GM12878 (cell line): ENCODE results near the gene TEKT3. TPM values are rescaled to one million over a fixed set of nuclear protein-coding genes. Genes with fewer than 3 reads are reported as not detected.

ENCODE experiments used
- ATAC-seq: fragments of 200-7000 bp; cut with Tn5 transposase; 3 replicates; pipeline ENCODE4 v1.9.1; 2020; ENCODE audit warnings: mild to moderate bottlenecking, moderate library complexity
- BruUV-seq: library from RNA; stranded (reverse); fragments of 400-500 nt; replicated peaks from 2 replicates; lab custom pipeline; 2021; lab: Mats Ljungman, UMichigan
- CTCF ChIA-PET: fragments of 300-600 bp; sonication (Branson Sonifier 250); formaldehyde crosslinking; extraction: SDS; loops from one replicate; lab custom pipeline; 2021; ENCODE audit warnings: inconsistent platforms; lab: Yijun Ruan, JAX
- POLR2A ChIA-PET: fragments of 350-600 bp; formaldehyde crosslinking; extraction: SDS; loops from one replicate; lab custom pipeline; 2021; ENCODE audit warnings: inconsistent platforms; lab: Charles Lee
- RAD21 ChIA-PET: fragments of 300-600 bp; sonication (Branson Sonifier 250); formaldehyde crosslinking; loops from one replicate; lab custom pipeline; 2023; ENCODE audit warnings: antibody characterized with exemption; ENCODE audit not compliant: unreplicated experiment; lab: Charles Lee
- SMC1A ChIA-PET: fragments of 300-600 bp; sonication (Branson Sonifier 250); formaldehyde crosslinking; loops from one replicate; lab custom pipeline; 2023; ENCODE audit not compliant: unreplicated experiment, uncharacterized antibody; lab: Charles Lee
- DNase-seq: peaks from one replicate; pipeline ENCODE4 v3.0.0-alpha.2; 2011; ENCODE audit warnings: low read depth, low spot score
- FAIRE-seq: peaks from 3 replicates; lab custom pipeline; 2011; peaks lifted over from hg19 to GRCh38; lab: Jason Lieb, UNC
- H2AFZ ChIP-seq: 2 replicates; pipeline ENCODE4 v1.6.0; 2011; ENCODE audit warnings: low read depth, low read length, control low read depth; ENCODE audit not compliant: control insufficient read depth
- H3K27ac ChIP-seq: 2 replicates; pipeline ENCODE4 v1.5.1; 2011; ENCODE audit warnings: control low read depth; ENCODE audit not compliant: control insufficient read depth, insufficient read depth
- H3K27me3 ChIP-seq, 2 experiments: replicated peaks in 1 of 2; 2 replicates each; pipeline versions ENCODE4 v1.6.0 to v1.6.1; 2011; ENCODE audit warnings: low read length in 1 of 2; ENCODE audit not compliant: control insufficient read depth in 2 of 2, insufficient read depth in 2 of 2
- H3K36me3 ChIP-seq, 2 experiments: 2 replicates each; pipeline ENCODE4 v1.5.1; 2011; ENCODE audit warnings: low read length in 1 of 2; ENCODE audit not compliant: control insufficient read depth in 2 of 2, insufficient read depth in 2 of 2
- H3K4me1 ChIP-seq: 2 replicates; pipeline ENCODE4 v1.6.1; 2011; ENCODE audit warnings: mild to moderate bottlenecking, low read length, moderate library complexity, mixed read lengths; ENCODE audit not compliant: control insufficient read depth, insufficient read depth
- H3K4me2 ChIP-seq: 2 replicates; pipeline ENCODE4 v1.6.0; 2011; ENCODE audit warnings: control low read depth; ENCODE audit not compliant: control insufficient read depth, insufficient read depth
- H3K4me3 ChIP-seq: fragments of 200-600 bp; sonication (generic); 2 replicates; pipeline ENCODE4 v1.5.1; 2016
- H3K79me2 ChIP-seq: 2 replicates; pipeline ENCODE4 v1.6.0; 2011; ENCODE audit warnings: low read length; ENCODE audit not compliant: control insufficient read depth, insufficient read depth
- H3K9ac ChIP-seq: 2 replicates; pipeline ENCODE4 v1.8.0; 2011; ENCODE audit warnings: low read length, control low read depth, mixed read lengths; ENCODE audit not compliant: control insufficient read depth, insufficient read depth
- H3K9me3 ChIP-seq: replicated peaks from 3 replicates; pipeline ENCODE4 v1.5.1; 2011; ENCODE audit warnings: mild to moderate bottlenecking, low read length; ENCODE audit not compliant: control insufficient read depth, insufficient read depth
- H4K20me1 ChIP-seq: 2 replicates; pipeline ENCODE4 v1.6.0; 2011; ENCODE audit not compliant: control insufficient read depth, insufficient read depth
- BCL3 ChIP-seq: IDR thresholded peaks from 2 replicates; pipeline ENCODE4 v1.6.1; 2011; ENCODE audit warnings: borderline replicate concordance, low read depth, mild to moderate bottlenecking, moderate library complexity, low read length; ENCODE audit not compliant: insufficient read depth, poor library complexity, severe bottlenecking
- ELK1 ChIP-seq: IDR thresholded peaks from 2 replicates; pipeline ENCODE4 v1.6.1; 2012; ENCODE audit warnings: low read depth, low read length, improper control_type of control experiment
- IRF4 ChIP-seq: IDR thresholded peaks from 2 replicates; pipeline ENCODE4 v1.6.1; 2011; ENCODE audit warnings: low read depth, low read length
- KAT2A ChIP-seq: conservative IDR thresholded peaks from 2 replicates; pipeline ENCODE4 v1.6.1; 2011; ENCODE audit warnings: low read depth, low read length; ENCODE audit not compliant: control insufficient read depth
- MTA3 ChIP-seq: IDR thresholded peaks from 2 replicates; pipeline ENCODE4 v1.6.1; 2012; ENCODE audit warnings: low read length, inconsistent platforms, borderline replicate concordance
- NFYB ChIP-seq: IDR thresholded peaks from 2 replicates; pipeline ENCODE4 v1.6.1; 2011; ENCODE audit warnings: low read depth, mild to moderate bottlenecking, low read length, improper control_type of control experiment, moderate library complexity; ENCODE audit not compliant: insufficient read depth
- NKRF ChIP-seq: fragments of 450-650 bp; conservative IDR thresholded peaks from 2 replicates; pipeline ENCODE4 v1.6.1; 2017; ENCODE audit warnings: mild to moderate bottlenecking, moderate library complexity
- PML ChIP-seq: IDR thresholded peaks from 2 replicates; pipeline ENCODE4 v1.6.1; 2012; ENCODE audit warnings: low read length, inconsistent platforms
- POLR2A ChIP-seq: IDR thresholded peaks from 2 replicates; pipeline ENCODE4 v1.6.1; 2011; ENCODE audit warnings: low read depth, mild to moderate bottlenecking, low read length
- RFX5 ChIP-seq: IDR thresholded peaks from 2 replicates; pipeline ENCODE4 v1.6.1; 2011; ENCODE audit warnings: low read depth, low read length, improper control_type of control experiment
- SMC3 ChIP-seq: IDR thresholded peaks from 2 replicates; pipeline ENCODE4 v1.6.1; 2011; ENCODE audit warnings: low read length, improper control_type of control experiment, borderline replicate concordance
- WRNIP1 ChIP-seq: IDR thresholded peaks from 2 replicates; pipeline ENCODE4 v1.6.1; 2011; ENCODE audit warnings: low read depth, low read length, improper control_type of control experiment, borderline replicate concordance
- YY1 ChIP-seq: IDR thresholded peaks from 2 replicates; pipeline ENCODE4 v1.6.1; 2011; ENCODE audit warnings: low read depth, mild to moderate bottlenecking, low read length
- ZBED1 ChIP-seq: IDR thresholded peaks from 2 replicates; pipeline ENCODE4 v1.6.1; 2016; ENCODE audit warnings: borderline replicate concordance
- ZNF24 ChIP-seq: fragments of 450-650 bp; IDR thresholded peaks from 2 replicates; pipeline ENCODE4 v1.6.1; 2017; ENCODE audit warnings: antibody characterized with exemption, mild to moderate bottlenecking
- WGBS: methylation state at CpG from one replicate; pipeline ENCODE4 v1.1.6; 2016; ENCODE audit warnings: low lambda C conversion rate; ENCODE audit not compliant: insufficient replicate concordance, insufficient coverage; ENCODE audit errors: missing lambda C conversion rate; 5-methylcytosine and 5-hydroxymethylcytosine counted together
- in situ Hi-C: fragments of 300-500 bp; cut with MboI; formaldehyde crosslinking; loops from 9 replicates; pipeline ENCODE4 v1.14.3; 2018; ENCODE audit warnings: mixed read lengths
- intact Hi-C: fragments of 100-400 bp; cut with micrococcal nuclease; formaldehyde crosslinking; loops from one replicate; pipeline ENCODE4 v1.14.2; 2022; ENCODE audit not compliant: unreplicated experiment
- polyA plus RNA-seq, 11 experiments: library from polyadenylated mRNA; depleted of rRNA in 4 of 11; unstranded in 6 of 11; stranded (reverse) in 5 of 11; fragments of >200 nt; fragmentation: Nextera tagmentation in 4 of 11; fragmentation: Illumina TruSeq in 1 of 11; extraction: Ambion mirVana in 4 of 11; extraction: Trizol in 1 of 11; gene quantifications; 1 replicate in 1 of 11; 2 replicates in 10 of 11; pipeline versions ENCODE4 v1.2.1 to v1.2.3, GENCODE V29; 2011 to 2016; ENCODE audit warnings: inconsistent platforms in 2 of 11, missing spikeins in 2 of 11, low read depth in 1 of 11
- total RNA-seq, 4 experiments: library from RNA; depleted of rRNA in 3 of 4; stranded (reverse); fragments of >200 nt in 3 of 4; fragmentation: Illumina TruSeq in 1 of 4; extraction: Trizol in 1 of 4; gene quantifications; 2 replicates each; pipeline versions ENCODE4 v1.2.1 to v1.2.3, GENCODE V29; 2013 to 2021
- TF ChIP-seq, protein P1 (sequence below): fragments of 150-350 bp; IDR thresholded peaks from 2 replicates; pipeline ENCODE4 v1.6.1; 2014; ENCODE audit warnings: mild to moderate bottlenecking, low read depth, low read length
- TF ChIP-seq, protein P2 (sequence below): fragments of 450-650 bp; IDR thresholded peaks from 2 replicates; pipeline ENCODE4 v1.6.1; 2018; ENCODE audit warnings: borderline replicate concordance, mild to moderate bottlenecking; ENCODE audit not compliant: partially characterized antibody

Gene TEKT3
- total and polyA plus RNA-seq, 10 of the 15 experiments (the other 5 are each of a cell fraction or from before 2014, with no cell fraction given): 0.15 TPM; not detected in 9

DNA sequence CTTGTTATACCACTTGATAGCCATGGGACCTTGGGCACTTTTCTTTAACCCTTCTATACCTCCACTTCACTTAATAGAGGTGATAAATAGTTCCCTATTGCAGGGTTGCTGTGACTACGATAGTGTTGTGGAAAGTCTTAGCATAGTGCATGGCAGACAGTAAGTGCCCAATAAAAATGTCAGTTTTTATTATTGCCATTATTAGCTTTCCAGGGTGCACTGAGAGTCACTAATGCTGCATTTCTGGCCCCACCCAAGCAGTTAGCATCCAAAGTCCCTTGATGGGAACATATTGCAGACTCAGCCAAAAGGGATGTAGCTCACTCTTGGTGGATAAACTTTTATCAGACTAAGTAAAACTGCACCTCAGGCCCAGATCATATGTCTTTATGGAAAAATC is 41.5 kb upstream of the TEKT3 start (continued):
- TF ChIP-seq KAT2A (no peak), NKRF (no peak), PML (no peak), ZNF24 (no peak), SMC3 (no peak), WRNIP1 (no peak), YY1 (no peak)
- TF ChIP-seq, protein P1, sequence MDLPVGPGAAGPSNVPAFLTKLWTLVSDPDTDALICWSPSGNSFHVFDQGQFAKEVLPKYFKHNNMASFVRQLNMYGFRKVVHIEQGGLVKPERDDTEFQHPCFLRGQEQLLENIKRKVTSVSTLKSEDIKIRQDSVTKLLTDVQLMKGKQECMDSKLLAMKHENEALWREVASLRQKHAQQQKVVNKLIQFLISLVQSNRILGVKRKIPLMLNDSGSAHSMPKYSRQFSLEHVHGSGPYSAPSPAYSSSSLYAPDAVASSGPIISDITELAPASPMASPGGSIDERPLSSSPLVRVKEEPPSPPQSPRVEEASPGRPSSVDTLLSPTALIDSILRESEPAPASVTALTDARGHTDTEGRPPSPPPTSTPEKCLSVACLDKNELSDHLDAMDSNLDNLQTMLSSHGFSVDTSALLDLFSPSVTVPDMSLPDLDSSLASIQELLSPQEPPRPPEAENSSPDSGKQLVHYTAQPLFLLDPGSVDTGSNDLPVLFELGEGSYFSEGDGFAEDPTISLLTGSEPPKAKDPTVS: no peak
- TF ChIP-seq, all 136 proteins: peak for 0

DNA sequence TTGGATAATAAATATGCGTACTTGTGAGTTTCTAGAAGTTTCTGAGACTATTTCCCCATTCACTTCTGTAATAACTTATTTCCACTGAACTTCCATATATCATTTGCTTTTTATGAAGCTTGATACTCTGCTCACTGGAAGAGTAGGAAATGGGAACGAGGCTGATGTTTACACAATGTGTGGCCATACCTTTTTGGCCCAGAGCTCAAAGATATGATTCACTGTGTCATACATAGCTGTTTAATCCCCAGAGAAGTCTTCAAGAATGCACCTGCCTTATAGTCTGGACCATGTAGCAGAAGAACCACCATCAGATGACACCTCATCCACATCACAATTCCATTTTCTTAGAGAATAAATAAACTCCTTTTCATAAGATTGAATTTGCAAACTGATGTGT is 40.3 kb upstream of the TEKT3 start:
- no peak for ATAC-seq
- no peaks in the 10 kb centered on the region for H3K4me1 ChIP-seq
- no peaks in the 10 kb centered on the region for H3K79me2 ChIP-seq
- ChIA-PET POLR2A (no interaction called here), CTCF (no interaction called here), SMC1A (no interaction called here), RAD21 (no interaction called here)
- H3K4me2 ChIP-seq: no peak overlapping the region
- no TSS peak for BruUV-seq
- WGBS: 25% methylated on average over 2 of the region's 2 CpGs
- no peaks in the 10 kb centered on the region for H3K36me3 ChIP-seq
- H2AFZ ChIP-seq: no peak overlapping the region
- H3K4me3 ChIP-seq: no peak overlapping the region
- intact Hi-C loops (no loop called here), in situ Hi-C loops (no loop called here)
- no peak for FAIRE-seq
- no peaks in the 10 kb centered on the region for H4K20me1 ChIP-seq
- H3K9me3 ChIP-seq: no peaks in the 10 kb centered on the region
- no peak overlapping the region for H3K9ac ChIP-seq
- H3K27ac ChIP-seq: no peak overlapping the region
- no peak for DNase-seq
- no peaks in the 10 kb centered on the region; a peak in 1 of 4 replicates for H3K27me3 ChIP-seq
- TF ChIP-seq, protein P2, sequence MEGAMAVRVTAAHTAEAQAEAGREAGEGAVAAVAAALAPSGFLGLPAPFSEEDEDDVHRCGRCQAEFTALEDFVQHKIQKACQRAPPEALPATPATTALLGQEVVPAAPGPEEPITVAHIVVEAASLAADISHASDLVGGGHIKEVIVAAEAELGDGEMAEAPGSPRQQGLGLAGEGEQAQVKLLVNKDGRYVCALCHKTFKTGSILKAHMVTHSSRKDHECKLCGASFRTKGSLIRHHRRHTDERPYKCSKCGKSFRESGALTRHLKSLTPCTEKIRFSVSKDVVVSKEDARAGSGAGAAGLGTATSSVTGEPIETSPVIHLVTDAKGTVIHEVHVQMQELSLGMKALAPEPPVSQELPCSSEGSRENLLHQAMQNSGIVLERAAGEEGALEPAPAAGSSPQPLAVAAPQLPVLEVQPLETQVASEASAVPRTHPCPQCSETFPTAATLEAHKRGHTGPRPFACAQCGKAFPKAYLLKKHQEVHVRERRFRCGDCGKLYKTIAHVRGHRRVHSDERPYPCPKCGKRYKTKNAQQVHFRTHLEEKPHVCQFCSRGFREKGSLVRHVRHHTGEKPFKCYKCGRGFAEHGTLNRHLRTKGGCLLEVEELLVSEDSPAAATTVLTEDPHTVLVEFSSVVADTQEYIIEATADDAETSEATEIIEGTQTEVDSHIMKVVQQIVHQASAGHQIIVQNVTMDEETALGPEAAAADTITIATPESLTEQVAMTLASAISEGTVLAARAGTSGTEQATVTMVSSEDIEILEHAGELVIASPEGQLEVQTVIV: no peak
- TF ChIP-seq BCL3 (no peak), IRF4 (no peak), POLR2A (no peak), NFYB (no peak), RFX5 (no peak), ELK1 (no peak), ZBED1 (no peak), MTA3 (no peak)
